Body of pancreas (tissue), 4 donors: ENCODE measurements around the gene PHAX.

Experiments used
- CTCF ChIP-seq, 7 experiments: fragments of 450-650 bp in 4 of 7; fragments of 200-600 bp in 3 of 7; sonication (generic) in 3 of 7; IDR thresholded peaks; one replicate each; pipeline ENCODE4 v1.5.1; 2016 to 2019; ENCODE audit warnings: antibody characterized with exemption in 7 of 7
- POLR2A ChIP-seq, 3 donors: fragments of 450-650 bp; IDR thresholded peaks; one replicate each; pipeline ENCODE4 v1.6.1; 2016; ENCODE audit warnings: antibody characterized with exemption in 3 of 3, mild to moderate bottlenecking in 2 of 3

- TF ChIP-seq CTCF (IDR thresholded peaks at IDR 0.05) (no peak), POLR2A (IDR thresholded peaks at IDR 0.05) (no peak)
Observed at GRCh38 chr5:126651013-126651577, 50.3 kb downstream of the PHAX start.
